Measurements from ENCODE around the gene SNX20. TPM values are rescaled to one million over a fixed set of nuclear protein-coding genes. Genes with fewer than 3 reads are reported as not detected.
A peak's percentile ranks its signal among the peaks of the same experiment; 100 is the strongest.

The SNX20 gene
- total RNA-seq, 1 donor from 2014 or later = 0.41 TPM

GRCh38 chr16:50680556-50680893 lies 587 bp downstream of the SNX20 start:
- no peak for DNase-seq

DNA sequence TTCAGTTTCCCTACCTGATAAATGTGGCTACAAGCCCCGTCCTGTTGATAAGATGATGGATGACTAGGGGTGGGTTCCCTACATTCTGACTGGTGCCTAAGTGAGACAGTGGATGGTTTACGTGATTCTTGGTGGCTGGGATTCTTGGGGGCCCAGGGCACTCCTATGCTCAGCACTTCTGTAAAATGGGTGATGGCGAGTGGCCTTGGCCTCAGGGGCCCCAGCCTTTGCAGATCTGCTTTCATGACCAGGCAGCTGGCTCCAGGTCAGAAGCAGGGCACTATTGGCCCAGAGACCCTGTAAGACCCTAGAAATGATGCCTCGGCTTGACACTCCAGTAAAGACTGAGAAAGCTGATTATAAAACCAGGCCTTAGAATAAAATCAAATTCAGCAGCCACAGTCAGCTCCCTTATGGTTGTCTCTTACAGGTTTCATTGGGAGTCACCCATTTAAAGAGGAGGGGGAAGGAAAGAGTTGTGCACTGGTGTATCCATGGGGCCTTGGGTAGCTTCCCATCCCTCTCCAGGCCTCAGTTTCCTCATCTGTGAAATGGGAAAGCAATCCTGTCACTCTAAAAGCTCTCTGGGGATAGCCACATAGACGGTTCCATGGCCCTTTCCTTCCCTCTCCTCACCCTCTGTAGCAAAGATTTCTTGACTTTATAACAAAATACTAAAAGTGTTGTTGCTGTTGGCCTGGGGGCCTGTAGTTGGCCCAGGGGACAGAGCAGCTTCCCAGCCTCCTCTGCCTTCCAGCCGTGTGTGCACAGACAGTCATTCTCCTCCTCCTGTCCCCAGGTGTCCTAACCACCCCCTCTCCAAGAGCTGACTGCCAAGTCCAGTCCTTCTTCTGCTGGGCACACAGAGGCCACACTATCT lies 1.2 kb downstream of the SNX20 start:
- no peak for DNase-seq

DNA sequence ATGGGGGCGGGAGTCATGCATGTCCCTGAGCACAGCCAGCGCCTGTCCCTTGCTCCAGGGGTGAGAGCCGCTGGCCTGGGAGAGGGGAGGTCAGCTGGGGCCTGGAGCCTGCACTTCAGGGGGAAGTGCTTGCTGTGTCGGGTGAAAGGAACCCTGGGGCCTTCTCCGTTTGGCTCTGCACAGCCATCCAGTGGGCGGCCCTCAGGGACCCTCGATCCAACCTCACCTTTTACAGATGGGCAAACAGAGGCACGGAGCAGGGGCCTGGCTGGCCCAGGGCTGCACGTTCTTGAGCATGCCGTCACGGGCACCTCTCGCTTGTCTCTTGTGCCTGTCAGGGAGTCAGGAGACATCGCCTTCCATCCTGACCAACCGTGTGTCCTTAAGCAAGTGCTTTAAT lies 1.8 kb downstream of the SNX20 start:
- DNase-seq = no peak

- DNase-seq = no peak
Observed at GRCh38 chr16:50678531-50678930, 2.6 kb downstream of the SNX20 start.

DNA sequence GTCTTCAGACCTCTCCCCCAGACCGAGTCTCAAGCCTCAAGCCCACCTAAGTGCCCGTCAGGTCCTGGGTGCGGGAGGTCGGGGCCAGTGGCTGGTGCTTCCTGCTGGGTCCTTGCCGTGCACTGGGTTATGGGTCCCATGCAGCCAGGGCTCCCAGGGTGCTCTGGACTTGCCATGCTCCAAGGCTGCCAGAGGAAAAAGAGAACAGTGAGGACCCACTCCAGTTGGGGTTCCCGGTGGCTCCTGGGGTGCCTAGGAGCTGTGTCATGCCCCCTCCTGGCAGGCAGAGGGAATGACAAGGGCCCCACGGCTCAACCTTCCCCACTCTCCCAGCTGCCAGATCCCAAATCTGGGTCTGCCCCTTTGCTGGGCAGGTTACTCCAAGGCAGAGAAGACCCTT lies 3.8 kb downstream of the SNX20 start:
- DNase-seq = no peak

GRCh38 chr16:50676684-50677225 lies 4.4 kb downstream of the SNX20 start:
- DNase-seq = no peak

- DNase-seq = no peak
Observed at GRCh38 chr16:50675686-50676610, 5.2 kb downstream of the SNX20 start.

GRCh38 chr16:50674831-50675230 lies 6.3 kb downstream of the SNX20 start:
- no peak for DNase-seq

DNA sequence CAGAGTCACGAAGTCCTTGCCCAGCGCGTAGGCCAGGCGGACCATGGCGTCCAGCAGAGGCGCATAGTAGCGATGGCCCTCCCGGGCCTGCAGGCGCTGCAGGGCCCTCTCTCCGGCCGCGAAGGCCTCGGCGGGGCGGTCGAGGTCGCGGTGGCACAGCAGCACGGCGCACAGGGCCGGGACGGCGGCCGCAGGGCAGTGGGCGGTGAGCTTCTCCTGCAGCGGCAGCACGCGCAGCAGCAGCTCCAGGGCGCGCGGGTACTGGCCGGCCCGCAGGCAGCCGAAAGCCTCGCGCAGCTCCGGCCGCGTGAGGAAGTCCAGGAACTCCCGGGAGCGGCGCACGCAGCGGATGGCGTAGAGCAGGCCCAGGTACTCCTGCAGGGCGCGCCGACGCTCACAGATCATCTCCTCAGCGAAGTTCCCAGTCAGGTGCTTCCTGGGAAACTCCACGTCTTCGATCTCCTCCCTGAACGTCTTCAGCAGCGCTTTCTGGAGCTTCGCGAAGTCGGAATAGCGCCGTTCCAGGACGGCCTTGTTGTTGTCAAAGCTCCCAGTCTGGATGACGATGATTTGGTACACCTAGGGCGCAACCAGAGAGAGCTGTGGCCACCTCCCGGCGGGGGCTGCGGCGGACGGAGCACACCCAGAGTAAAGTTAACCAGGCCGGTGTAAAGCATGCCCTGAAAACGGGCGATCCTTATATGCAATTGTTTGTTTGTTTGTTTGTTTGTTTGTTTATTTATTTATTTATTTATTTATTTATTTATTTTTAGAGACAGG lies 7.4 kb downstream of the SNX20 start:
- no peak for DNase-seq

- DNase-seq = no peak
Observed at GRCh38 chr16:50671644-50672260, 9.4 kb downstream of the SNX20 start.

DNA sequence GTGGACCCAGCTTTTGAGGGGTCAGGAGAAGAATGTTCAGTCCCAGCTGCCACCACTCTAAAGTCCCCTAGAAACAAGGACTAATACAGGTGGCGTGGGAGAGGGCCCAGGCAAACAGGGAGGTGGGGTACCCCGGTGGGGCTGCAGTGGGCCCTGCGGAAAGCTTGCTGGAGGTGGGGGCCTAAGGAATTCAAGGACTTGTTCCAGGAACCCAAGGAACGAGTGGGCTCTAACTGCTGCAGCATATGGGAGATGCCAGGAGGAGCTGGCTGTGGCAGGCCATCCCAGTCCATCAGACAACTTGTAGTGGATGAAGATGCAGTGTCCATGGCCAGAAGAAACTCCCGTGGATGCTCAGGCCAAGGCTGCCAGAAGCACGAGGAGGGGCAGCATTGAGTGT lies 10.6 kb downstream of the SNX20 start:
- no peak for DNase-seq

- no peak for DNase-seq
Observed at GRCh38 chr16:50669741-50670140, 11.4 kb downstream of the SNX20 start.

DNA sequence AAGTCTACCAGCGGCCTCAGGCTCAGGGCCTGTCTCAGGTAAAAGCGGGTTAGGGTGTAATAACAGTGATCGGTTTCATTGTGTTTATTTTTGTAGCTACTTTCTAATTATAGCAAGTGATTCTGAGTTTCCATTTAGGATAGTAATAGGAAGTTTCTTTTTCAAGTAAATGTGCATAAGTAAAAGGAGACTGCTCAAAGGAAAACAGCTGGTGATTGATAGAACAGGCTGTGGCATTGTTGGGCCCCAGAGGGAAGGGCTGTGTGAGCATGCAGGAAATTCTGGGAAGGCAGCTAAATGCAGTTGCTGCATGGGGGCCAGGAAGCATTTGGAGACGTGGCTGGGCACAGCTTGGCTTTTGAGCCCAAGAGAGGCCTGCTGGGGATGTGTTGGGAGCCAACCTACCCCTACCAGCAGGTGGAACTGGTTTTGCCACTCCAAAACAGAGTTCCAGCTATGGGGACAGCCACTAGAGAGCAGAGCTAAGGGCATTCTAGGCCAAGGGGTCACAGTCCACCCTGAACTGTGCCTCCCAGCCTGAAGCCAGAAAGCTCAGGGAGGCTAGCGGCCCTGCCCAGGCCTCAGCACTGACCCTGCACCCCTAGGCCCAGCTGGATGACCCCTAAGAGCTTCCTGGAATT lies 12.6 kb downstream of the SNX20 start:
- peak; percentile 84 for DNase-seq

DNA sequence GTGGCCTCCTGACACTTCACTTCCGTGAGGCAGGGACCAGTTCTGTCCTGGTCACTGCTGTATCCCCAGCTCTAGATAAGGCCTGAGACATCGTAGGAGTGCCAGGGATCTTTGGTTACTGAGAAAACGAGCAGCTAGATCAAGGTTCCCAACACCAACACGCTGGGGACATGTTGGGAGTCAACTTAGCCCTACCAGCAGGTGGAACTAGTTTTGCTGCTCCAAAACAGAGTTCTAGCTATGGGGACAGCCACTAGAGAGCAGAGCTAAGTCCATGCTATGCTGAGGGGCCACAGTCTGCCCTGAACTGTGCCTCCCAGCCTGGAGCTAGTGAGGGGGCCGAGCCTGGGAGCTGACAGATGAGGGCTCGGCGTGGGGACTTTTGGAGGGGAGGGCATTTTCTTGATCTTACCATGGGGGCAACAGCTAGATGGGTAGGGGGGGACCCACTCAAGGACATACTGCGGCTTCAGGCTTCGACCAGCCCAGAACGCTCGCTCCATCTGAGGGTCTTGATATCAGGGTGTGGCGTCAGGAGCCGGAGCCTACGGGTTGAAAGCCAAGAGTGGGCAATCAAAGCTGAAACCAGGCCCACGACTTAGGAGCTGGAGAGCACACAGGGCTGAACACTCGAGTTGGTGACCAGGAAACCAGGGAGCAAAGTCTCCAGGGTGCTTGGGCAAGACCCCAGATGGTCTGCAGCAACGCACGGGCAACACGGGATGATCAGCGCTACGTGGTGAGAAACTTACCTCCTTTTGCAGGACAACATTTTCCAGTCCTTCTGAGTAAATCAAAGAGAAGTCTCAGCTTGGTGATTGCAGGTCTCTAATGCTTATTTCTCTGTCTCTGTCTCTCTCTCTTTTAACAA lies 13.4 kb downstream of the SNX20 start:
- peak; percentile 25 for DNase-seq

DNA sequence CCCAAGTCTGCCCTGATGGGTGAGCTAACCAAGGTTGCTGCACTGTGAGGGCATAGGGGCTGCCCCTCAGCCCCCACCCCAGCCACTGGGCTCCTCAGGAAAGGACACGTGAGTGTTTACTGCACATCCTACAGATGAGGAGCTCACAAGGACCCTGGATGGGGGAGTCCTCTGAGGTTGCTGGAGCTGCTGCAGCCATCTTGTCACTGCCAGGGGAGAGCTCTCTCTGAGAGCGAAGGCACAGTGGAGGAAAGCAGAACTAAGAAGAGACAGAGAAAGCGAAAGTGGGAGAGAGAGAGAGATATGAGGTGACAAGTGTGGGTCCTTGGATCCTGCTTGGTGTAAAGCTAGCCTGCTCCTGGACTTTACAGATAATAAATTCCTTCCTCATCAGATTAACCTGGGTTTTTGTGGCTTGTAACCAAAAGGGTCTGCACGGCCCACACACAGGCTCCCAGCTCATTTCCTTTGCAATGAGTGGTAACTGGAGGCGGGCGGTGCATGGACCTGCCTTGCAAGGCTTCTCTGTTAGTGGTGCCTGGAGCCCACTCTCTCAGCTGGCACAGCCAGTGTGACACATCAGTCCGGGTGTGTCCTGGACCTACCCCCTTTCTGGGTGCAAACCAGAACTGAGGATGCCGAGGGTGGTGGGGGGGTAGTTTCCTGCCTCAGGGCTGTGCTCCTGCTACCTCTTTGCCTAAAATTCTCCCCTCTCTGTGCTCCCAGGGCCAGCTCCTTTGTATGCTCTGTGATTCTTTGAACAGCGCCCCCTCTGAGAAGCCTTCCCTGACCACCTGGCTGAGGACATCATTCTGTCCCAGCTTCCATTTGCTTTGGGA lies 14.2 kb downstream of the SNX20 start:
- DNase-seq = no peak

DNA sequence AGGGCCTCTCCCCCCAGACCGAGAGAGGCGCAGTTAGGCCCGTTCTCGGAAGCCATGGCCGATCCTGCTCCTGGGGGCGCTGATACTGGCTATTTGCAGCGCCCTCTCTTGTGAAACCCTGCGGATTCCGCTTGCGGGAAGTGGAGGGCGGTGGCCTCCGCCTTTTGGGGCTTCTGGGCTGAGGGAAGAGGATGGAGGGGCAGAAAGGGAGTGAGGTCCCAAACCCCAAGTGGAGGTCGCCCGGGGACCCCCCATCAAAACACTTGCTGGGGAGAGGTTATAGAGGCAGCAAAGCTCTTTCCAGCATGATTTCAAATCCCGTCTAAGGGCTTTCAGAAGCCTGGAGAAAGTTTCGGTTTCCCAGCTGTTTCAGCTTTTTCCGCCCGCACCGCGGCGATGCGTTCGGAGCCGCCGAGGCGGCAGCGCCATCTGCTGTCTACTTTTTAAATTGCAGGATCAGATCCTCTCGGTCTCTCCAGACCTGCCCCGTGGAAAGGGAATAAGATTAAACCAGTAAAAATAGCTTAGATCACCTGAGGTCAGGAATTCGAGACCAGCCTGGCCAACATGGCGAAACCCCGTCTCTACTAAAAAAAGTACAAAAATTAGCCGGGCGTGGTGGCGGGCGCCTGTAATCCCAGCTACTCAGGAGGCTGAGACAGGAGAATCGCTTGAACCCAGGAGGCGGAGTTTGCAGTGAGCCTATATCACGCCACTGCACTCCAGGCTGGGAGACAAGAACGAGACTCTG lies 15.8 kb downstream of the SNX20 start:
- peak; percentile 92 for DNase-seq

DNA sequence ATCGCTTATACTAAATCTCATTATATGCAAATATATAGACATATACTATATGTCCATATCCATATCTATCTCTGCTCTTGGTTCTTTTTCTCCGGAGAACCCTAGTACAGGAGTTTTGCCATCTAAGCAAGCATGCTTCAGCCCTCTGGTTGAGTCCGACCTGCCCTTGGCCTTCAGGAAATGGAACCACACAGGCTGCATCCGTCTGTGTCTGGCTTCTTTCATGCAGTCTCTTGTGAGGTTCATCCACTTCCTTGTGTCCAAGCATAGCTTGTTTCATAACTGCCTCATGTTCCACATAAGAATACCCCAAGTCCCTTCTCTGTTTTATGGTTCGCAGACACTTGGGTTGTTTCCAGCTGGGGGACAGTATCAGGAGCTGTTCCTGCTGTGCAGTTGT lies 16.8 kb downstream of the SNX20 start:
- no peak for DNase-seq

DNA sequence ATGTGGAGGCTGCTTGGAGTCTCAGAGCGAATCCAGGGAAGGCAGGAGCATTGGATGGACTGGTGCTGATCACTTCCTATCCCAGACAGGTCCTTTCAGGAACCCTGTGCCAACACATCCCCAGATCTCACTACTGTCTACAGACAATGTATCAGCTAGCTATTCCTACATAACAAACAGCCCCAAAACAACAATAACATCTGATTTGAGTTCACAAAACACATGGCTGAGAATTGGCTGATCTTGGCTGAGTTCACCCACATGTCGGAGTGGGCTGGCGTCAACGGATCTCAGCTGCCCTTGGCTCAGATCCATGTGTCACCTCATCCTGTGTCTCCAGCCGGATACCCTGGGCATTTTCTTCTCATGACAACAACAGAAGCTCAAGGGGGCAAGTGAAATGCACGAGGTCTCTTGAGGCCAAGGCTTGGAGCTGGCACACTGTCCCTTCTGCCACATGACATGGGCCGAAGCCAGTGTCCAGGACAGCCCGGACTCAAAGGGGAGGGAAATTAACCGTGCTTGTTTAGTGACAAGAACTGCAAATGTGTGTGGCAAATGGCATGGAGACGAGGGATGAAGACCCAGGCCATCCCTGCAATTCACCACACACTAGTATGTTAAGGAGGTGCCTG lies 18.7 kb downstream of the SNX20 start:
- DNase-seq = peak; percentile 30

All from tongue (tissue), 2 donors.